ENCODE measurements around the gene ARRDC4.

Gene ARRDC4

GRCh38 chr15:97966924-97967620 lies 6.6 kb downstream of the ARRDC4 start:
- Mint-ChIP-seq H3K9me3 (no peaks in the 10 kb centered on the region), H3K4me3 (no peak overlapping the region), H3K4me1 (peaks cover 43% of the 10 kb centered on the region), H3K27me3 (ENCODE audit: low read depth) (no peaks in the 10 kb centered on the region), H3K36me3 (ENCODE audit: low read depth) (peaks cover 45% of the 10 kb centered on the region), H3K27ac (peak overlapping the region in 2 of 3 experiments; percentile 1 to 28)
- TF ChIP-seq, protein P1, sequence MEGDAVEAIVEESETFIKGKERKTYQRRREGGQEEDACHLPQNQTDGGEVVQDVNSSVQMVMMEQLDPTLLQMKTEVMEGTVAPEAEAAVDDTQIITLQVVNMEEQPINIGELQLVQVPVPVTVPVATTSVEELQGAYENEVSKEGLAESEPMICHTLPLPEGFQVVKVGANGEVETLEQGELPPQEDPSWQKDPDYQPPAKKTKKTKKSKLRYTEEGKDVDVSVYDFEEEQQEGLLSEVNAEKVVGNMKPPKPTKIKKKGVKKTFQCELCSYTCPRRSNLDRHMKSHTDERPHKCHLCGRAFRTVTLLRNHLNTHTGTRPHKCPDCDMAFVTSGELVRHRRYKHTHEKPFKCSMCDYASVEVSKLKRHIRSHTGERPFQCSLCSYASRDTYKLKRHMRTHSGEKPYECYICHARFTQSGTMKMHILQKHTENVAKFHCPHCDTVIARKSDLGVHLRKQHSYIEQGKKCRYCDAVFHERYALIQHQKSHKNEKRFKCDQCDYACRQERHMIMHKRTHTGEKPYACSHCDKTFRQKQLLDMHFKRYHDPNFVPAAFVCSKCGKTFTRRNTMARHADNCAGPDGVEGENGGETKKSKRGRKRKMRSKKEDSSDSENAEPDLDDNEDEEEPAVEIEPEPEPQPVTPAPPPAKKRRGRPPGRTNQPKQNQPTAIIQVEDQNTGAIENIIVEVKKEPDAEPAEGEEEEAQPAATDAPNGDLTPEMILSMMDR (IDR thresholded peaks at IDR 0.05; ENCODE audit: unreplicated experiment in 3 of 3), result no peak

- Mint-ChIP-seq H3K4me3 (no peak overlapping the region), H3K4me1 (peaks cover 34% of the 10 kb centered on the region), H3K27ac (no peak overlapping the region), H3K9me3 (no peaks in the 10 kb centered on the region), H3K36me3 (ENCODE audit: low read depth) (peaks cover 53% of the 10 kb centered on the region), H3K27me3 (ENCODE audit: low read depth) (no peaks in the 10 kb centered on the region)
- TF ChIP-seq, protein P1 (IDR thresholded peaks at IDR 0.05; ENCODE audit: unreplicated experiment in 3 of 3), result no peak
Observed at GRCh38 chr15:97967881-97968280, 7.4 kb downstream of the ARRDC4 start.

- Mint-ChIP-seq H3K9me3 (no peaks in the 10 kb centered on the region), H3K4me1 (peaks cover 30% of the 10 kb centered on the region), H3K36me3 (ENCODE audit: low read depth) (peaks cover 56% of the 10 kb centered on the region), H3K4me3 (no peak overlapping the region), H3K27ac (no peak overlapping the region), H3K27me3 (ENCODE audit: low read depth) (no peaks in the 10 kb centered on the region)
- TF ChIP-seq, protein P1 (IDR thresholded peaks at IDR 0.05; ENCODE audit: unreplicated experiment in 3 of 3), result no peak
Observed at GRCh38 chr15:97968380-97968779, 7.9 kb downstream of the ARRDC4 start.

- Mint-ChIP-seq H3K9me3 (no peaks in the 10 kb centered on the region), H3K27ac (no peak overlapping the region), H3K36me3 (ENCODE audit: low read depth) (peaks cover 48% of the 10 kb centered on the region), H3K4me3 (no peak overlapping the region), H3K4me1 (no peaks in the 10 kb centered on the region), H3K27me3 (ENCODE audit: low read depth) (no peaks in the 10 kb centered on the region)
- TF ChIP-seq, protein P1 (IDR thresholded peaks at IDR 0.05; ENCODE audit: unreplicated experiment in 3 of 3), result no peak
Observed at GRCh38 chr15:97972366-97972765, 11.9 kb downstream of the ARRDC4 start.

- H3K36me3 Mint-ChIP-seq (ENCODE audit: low read depth), result peaks cover 34% of the 10 kb centered on the region
Observed at GRCh38 chr15:97976129-97976528, 15.6 kb downstream of the ARRDC4 start.

More at GRCh38 chr15:97976129-97976528, 15.6 kb downstream of the ARRDC4 start:
- Mint-ChIP-seq H3K4me3 (no peak overlapping the region), H3K4me1 (peaks cover 10% of the 10 kb centered on the region), H3K9me3 (no peaks in the 10 kb centered on the region), H3K27me3 (ENCODE audit: low read depth) (peaks cover 4% of the 10 kb centered on the region), H3K27ac (no peak overlapping the region)
- TF ChIP-seq, protein P1 (IDR thresholded peaks at IDR 0.05; ENCODE audit: unreplicated experiment in 3 of 3), result no peak

Data from nephron (organoid).